ENCODE data around the gene GPANK1. TPM values are rescaled to one million over a fixed set of nuclear protein-coding genes. Genes with fewer than 3 reads are reported as not detected.

Gene GPANK1
- total and polyA plus RNA-seq, 9 of the 15 experiments (the other 6 are each of a cell fraction or from before 2014, with no cell fraction given): 32.2 to 111 (median 46.3) TPM

DNA sequence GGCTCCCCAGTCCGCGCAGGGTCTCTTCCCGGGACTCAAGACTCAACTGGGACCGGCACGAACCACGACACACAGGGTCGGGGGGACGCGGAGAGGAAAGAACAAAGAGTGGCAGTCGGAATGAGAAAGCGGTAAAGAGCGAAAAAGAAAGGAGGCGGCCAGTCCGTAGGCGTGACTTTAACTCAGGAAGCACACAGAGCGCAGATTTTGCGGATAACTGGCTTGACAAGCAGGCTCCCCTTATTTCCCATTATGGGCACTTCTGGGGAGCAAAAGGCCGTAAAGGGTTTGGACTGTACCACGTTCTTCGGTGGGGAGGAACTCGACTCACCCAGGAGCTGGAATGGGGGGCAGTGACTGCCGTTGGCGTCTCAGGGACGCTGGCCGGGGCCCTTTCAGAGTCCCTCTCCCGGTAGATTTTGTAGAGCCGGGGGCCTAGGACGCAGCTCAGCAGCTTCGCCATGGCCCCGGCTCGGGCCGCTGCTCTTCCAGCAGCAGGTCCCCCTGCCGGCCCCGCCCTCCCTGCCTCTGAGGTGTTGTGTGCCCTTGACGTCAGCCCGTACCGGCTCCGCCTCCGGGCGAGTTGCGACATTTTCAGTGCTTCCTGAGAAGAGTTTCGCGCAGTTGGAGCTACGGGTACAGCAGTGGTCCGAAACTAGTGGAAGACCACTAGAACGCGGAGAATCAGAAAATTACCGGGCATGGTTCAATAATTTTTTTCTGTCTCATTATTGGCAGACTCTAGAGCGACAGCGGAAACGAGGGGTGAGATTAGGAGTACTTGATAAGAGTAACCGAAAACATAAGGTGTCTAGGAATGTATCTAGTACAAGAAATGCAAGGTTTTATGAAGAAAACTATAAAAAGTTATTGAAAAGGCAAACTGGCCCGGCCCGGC is 38.3 kb upstream of the GPANK1 start, which contains the start of gene ABHD16A (continued):
- TF ChIP-seq, protein P1, sequence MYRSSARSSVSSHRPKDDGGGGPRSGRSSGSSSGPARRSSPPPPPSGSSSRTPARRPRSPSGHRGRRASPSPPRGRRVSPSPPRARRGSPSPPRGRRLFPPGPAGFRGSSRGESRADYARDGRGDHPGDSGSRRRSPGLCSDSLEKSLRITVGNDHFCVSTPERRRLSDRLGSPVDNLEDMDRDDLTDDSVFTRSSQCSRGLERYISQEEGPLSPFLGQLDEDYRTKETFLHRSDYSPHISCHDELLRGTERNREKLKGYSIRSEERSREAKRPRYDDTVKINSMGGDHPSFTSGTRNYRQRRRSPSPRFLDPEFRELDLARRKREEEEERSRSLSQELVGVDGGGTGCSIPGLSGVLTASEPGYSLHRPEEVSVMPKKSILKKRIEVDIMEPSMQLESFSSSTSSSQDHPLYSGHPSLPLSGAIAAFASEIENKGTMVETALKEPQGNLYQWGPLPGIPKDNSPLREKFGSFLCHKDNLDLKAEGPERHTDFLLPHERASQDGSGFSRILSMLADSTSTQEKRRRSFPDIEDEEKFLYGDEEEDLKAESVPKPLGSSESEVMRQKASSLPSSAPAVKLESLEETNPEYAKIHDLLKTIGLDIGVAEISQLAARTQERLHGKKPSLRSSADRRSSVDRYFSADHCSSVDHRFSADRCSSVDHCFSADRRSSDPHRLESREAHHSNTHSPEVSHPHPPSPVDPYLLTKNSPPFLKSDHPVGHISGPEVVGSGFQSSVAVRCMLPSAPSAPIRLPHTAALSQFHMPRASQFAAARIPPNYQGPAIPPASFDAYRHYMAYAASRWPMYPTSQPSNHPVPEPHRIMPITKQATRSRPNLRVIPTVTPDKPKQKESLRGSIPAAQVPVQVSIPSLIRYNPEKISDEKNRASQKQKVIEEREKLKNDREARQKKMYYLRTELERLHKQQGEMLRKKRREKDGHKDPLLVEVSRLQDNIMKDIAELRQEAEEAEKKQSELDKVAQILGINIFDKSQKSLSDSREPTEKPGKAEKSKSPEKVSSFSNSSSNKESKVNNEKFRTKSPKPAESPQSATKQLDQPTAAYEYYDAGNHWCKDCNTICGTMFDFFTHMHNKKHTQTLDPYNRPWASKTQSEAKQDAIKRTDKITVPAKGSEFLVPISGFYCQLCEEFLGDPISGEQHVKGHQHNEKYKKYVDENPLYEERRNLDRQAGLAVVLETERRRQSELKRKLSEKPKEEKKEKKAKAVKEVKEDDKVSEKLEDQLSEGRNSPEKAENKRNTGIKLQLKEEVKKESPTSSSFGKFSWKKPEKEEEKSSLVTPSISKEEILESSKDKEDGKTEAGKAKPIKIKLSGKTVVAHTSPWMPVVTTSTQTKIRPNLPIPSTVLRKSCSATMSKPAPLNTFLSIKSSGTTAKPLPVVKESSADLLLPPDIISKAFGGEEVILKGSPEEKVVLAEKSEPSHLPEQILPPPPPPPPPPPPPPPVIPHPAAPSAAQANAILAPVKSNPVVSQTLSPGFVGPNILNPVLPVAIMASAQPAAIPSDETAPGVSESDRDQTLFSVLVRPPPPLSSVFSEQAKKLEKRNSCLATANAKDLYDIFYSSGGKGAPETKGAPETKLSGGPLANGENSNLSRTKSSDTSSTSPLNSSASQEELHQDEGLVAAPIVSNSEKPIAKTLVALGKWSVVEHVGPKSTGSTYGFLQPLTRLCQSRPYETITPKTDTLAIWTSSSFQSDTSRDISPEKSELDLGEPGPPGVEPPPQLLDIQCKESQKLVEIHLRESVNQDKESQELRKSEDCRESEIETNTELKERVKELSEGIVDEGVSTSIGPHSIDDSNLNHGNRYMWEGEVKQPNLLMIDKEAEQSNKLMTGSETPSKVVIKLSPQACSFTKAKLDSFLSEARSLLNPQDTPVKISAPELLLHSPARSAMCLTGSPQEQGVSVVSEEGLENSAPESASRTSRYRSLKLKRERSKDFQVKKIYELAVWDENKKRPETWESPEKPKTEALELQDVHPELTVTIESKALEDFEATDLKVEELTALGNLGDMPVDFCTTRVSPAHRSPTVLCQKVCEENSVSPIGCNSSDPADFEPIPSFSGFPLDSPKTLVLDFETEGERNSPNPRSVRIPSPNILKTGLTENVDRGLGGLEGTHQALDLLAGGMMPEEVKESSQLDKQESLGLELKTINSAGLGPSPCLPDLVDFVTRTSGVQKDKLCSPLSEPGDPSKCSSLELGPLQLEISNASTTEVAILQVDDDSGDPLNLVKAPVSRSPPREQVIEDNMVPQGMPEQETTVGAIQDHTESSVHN (IDR thresholded peaks at IDR 0.05; ENCODE audit: borderline replicate concordance in 1 of 2, low read depth in 1 of 2): peak in 1 of 2 experiments; percentile 45; a peak in 1 of 4 replicates
- peak; percentile 31; the same call in 1 of the 2 replicates for TF ChIP-seq ZBTB1 (CRISPR knock-in tag; IDR thresholded peaks at IDR 0.05; ENCODE audit: borderline replicate concordance, low read depth)
- TF ChIP-seq, protein P2, sequence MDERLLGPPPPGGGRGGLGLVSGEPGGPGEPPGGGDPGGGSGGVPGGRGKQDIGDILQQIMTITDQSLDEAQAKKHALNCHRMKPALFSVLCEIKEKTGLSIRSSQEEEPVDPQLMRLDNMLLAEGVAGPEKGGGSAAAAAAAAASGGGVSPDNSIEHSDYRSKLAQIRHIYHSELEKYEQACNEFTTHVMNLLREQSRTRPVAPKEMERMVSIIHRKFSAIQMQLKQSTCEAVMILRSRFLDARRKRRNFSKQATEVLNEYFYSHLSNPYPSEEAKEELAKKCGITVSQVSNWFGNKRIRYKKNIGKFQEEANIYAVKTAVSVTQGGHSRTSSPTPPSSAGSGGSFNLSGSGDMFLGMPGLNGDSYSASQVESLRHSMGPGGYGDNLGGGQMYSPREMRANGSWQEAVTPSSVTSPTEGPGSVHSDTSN (CRISPR knock-in tag; IDR thresholded peaks at IDR 0.05; ENCODE audit: low read depth): peak; percentile 11; the same call in 1 of the 2 replicates
- TF ChIP-seq, protein P2 (tag; conservative IDR thresholded peaks at IDR 0.05; ENCODE audit: low read depth): peak; percentile 28; the same call in 1 of the 2 replicates
- TF ChIP-seq RBM22 (IDR thresholded peaks at IDR 0.05; ENCODE audit: low read depth, low read length, poor library complexity, severe bottlenecking): no peak
- TF ChIP-seq TRIM24 (IDR thresholded peaks at IDR 0.05): peak; percentile 16 to 61; a peak in 2 of 4 replicates
- peak; percentile 91 for TF ChIP-seq POLR2AphosphoS5 (IDR thresholded peaks at IDR 0.05; ENCODE audit: control insufficient read depth, insufficient read depth, low read depth, low read length)
- peak; percentile 69 for TF ChIP-seq ESRRA (IDR thresholded peaks at IDR 0.05; ENCODE audit: borderline replicate concordance, low read depth)
- TF ChIP-seq RBFOX2 (IDR thresholded peaks at IDR 0.05; ENCODE audit: low read depth, low read length): peak; percentile 96
- TF ChIP-seq, protein P3, sequence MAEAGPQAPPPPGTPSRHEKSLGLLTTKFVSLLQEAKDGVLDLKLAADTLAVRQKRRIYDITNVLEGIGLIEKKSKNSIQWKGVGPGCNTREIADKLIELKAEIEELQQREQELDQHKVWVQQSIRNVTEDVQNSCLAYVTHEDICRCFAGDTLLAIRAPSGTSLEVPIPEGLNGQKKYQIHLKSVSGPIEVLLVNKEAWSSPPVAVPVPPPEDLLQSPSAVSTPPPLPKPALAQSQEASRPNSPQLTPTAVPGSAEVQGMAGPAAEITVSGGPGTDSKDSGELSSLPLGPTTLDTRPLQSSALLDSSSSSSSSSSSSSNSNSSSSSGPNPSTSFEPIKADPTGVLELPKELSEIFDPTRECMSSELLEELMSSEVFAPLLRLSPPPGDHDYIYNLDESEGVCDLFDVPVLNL (CRISPR knock-in tag; IDR thresholded peaks at IDR 0.05; ENCODE audit: low read depth): no peak; the same call in 1 of the 2 replicates
- 0 out of 2 replicates have a peak, but pooled peaks have one; percentile 25 for TF ChIP-seq ZNF830 (CRISPR knock-in tag; IDR thresholded peaks at IDR 0.05)
- TF ChIP-seq RBM14 (IDR thresholded peaks at IDR 0.05; ENCODE audit: borderline replicate concordance, insufficient read depth, low read depth, low read length): no peak
- TF ChIP-seq TAF9B (IDR thresholded peaks at IDR 0.05; ENCODE audit: partially characterized antibody): peak; percentile 74
